IMR-90 (cell line): ENCODE measurements around the gene KRT77. TPM values are rescaled to one million over a fixed set of nuclear protein-coding genes. Genes with fewer than 3 reads are reported as not detected.
A peak's percentile ranks its signal among the peaks of the same experiment; 100 is the strongest.

Experiments
- ATAC-seq: fragments of 200-7000 bp; cut with Tn5 transposase; 2 replicates; pipeline ENCODE4 v1.9.1; 2020; ENCODE audit warnings: low read depth, mild to moderate bottlenecking, moderate library complexity
- BruUV-seq: library from RNA; stranded (reverse); fragments of 400-500 nt; replicated peaks from 2 replicates; lab custom pipeline; 2021; lab: Mats Ljungman, UMichigan
- CTCF ChIA-PET: fragments of 300-600 bp; formaldehyde crosslinking; extraction: SDS; loops from one replicate; lab custom pipeline; 2021; ENCODE audit warnings: antibody characterized with exemption; lab: Yijun Ruan, JAX
- POLR2A ChIA-PET: fragments of 300-600 bp; sonication (Branson Sonifier 250); formaldehyde crosslinking; loops from one replicate; lab custom pipeline; 2022; ENCODE audit warnings: antibody characterized with exemption; ENCODE audit not compliant: unreplicated experiment; lab: Charles Lee
- DNase-seq: peaks from one replicate; pipeline ENCODE4 v3.0.0; 2013
- H2AFZ ChIP-seq: replicated peaks from 2 replicates; pipeline ENCODE3; 2013; ENCODE audit warnings: low read length, mild to moderate bottlenecking; ENCODE audit not compliant: poor library complexity
- H2AK5ac ChIP-seq: 2 replicates; pipeline ENCODE4 v1.6.1; 2013; ENCODE audit warnings: low read depth, low read length, inconsistent platforms
- H2AK9ac ChIP-seq: replicated peaks from 2 replicates; pipeline ENCODE3; 2013; ENCODE audit warnings: mild to moderate bottlenecking, low read depth, low read length, moderate library complexity; ENCODE audit not compliant: poor library complexity
- H2BK120ac ChIP-seq: 2 replicates; pipeline ENCODE4 v1.6.1; 2013; ENCODE audit warnings: low read depth, low read length, inconsistent platforms
- H2BK15ac ChIP-seq: 3 replicates; pipeline ENCODE4 v1.6.1; 2013; ENCODE audit warnings: low read depth, low read length, inconsistent platforms
- H2BK20ac ChIP-seq: 2 replicates; pipeline ENCODE4 v1.6.1; 2013; ENCODE audit warnings: low read depth, mild to moderate bottlenecking, inconsistent platforms, low read length, moderate library complexity
- H2BK5ac ChIP-seq: 2 replicates; pipeline ENCODE4 v1.6.1; 2013; ENCODE audit warnings: mild to moderate bottlenecking, low read depth, low read length, inconsistent platforms; ENCODE audit not compliant: poor library complexity, severe bottlenecking
- H3K14ac ChIP-seq: replicated peaks from 2 replicates; pipeline ENCODE4 v1.6.1; 2013; ENCODE audit warnings: low read depth, low read length, inconsistent platforms
- H3K18ac ChIP-seq: 2 replicates; pipeline ENCODE4 v1.6.1; 2013; ENCODE audit warnings: low read depth, low read length, control low read depth
- H3K23ac ChIP-seq: 2 replicates; pipeline ENCODE4 v1.6.1; 2013; ENCODE audit warnings: low read depth, low read length, inconsistent platforms
- H3K27ac ChIP-seq: 2 replicates; pipeline ENCODE4 v1.5.1; 2013; ENCODE audit warnings: mild to moderate bottlenecking, control low read depth, low read length; ENCODE audit not compliant: insufficient read depth
- H3K27me3 ChIP-seq: 2 replicates; pipeline ENCODE4 v1.6.1; 2013; ENCODE audit warnings: low read length; ENCODE audit not compliant: control insufficient read depth, insufficient read depth
- H3K36me3 ChIP-seq: 2 replicates; pipeline ENCODE4 v1.6.1; 2013; ENCODE audit warnings: low read length, mixed read lengths; ENCODE audit not compliant: control insufficient read depth, insufficient read depth
- H3K4ac ChIP-seq: 2 replicates; pipeline ENCODE4 v1.6.1; 2013; ENCODE audit warnings: low read depth, low read length, inconsistent platforms
- H3K4me1 ChIP-seq: 2 replicates; pipeline ENCODE4 v1.6.1; 2013; ENCODE audit warnings: low read length, mixed read lengths; ENCODE audit not compliant: control insufficient read depth, insufficient read depth
- H3K4me2 ChIP-seq: 2 replicates; pipeline ENCODE4 v1.6.1; 2013; ENCODE audit warnings: low read depth, mild to moderate bottlenecking, control low read depth, low read length, moderate library complexity
- H3K4me3 ChIP-seq: 2 replicates; pipeline ENCODE4 v1.5.1; 2013; ENCODE audit warnings: low read depth, mild to moderate bottlenecking, control low read depth, low read length, moderate library complexity; ENCODE audit not compliant: insufficient read depth
- H3K56ac ChIP-seq: 2 replicates; pipeline ENCODE4 v1.6.1; 2013; ENCODE audit warnings: low read length, inconsistent platforms; ENCODE audit not compliant: insufficient read depth; ENCODE audit errors: extremely low read depth
- H3K79me1 ChIP-seq, 2 experiments: 2 replicates each; pipeline ENCODE4 v1.6.1; 2013; ENCODE audit warnings: low read length in 2 of 2, inconsistent platforms in 1 of 2, low read depth in 1 of 2
- H3K9ac ChIP-seq: 2 replicates; pipeline ENCODE4 v1.6.1; 2013; ENCODE audit warnings: low read depth, low read length, control low read depth
- H3K9me1 ChIP-seq: 2 replicates; pipeline ENCODE4 v1.6.1; 2013; ENCODE audit warnings: low read length, inconsistent platforms; ENCODE audit not compliant: insufficient read depth
- H3K9me3 ChIP-seq: 2 replicates; pipeline ENCODE4 v1.6.1; 2013; ENCODE audit warnings: low read length; ENCODE audit not compliant: control insufficient read depth, insufficient read depth
- H4K20me1 ChIP-seq: 2 replicates; pipeline ENCODE4 v1.6.1; 2013; ENCODE audit warnings: low read length, inconsistent platforms; ENCODE audit not compliant: insufficient read depth
- H4K5ac ChIP-seq: 2 replicates; pipeline ENCODE4 v1.6.1; 2013; ENCODE audit warnings: mild to moderate bottlenecking, low read depth, low read length, control low read depth
- H4K8ac ChIP-seq, 2 experiments: 2 replicates each; pipeline ENCODE4 v1.6.1; 2013; ENCODE audit warnings: low read depth in 2 of 2, low read length in 2 of 2, control low read depth in 1 of 2, inconsistent platforms in 1 of 2
- H4K91ac ChIP-seq: 2 replicates; pipeline ENCODE4 v1.6.1; 2013; ENCODE audit warnings: low read depth, low read length, inconsistent platforms; ENCODE audit not compliant: insufficient read depth
- CEBPB ChIP-seq: IDR thresholded peaks from 2 replicates; pipeline ENCODE4 v1.6.1; 2012; ENCODE audit warnings: low read depth, low read length, improper control_type of control experiment
- WGBS, 2 experiments: methylation state at CpG; one replicate each; pipeline versions ENCODE4 v1.1.5 to v1.1.7; 2013; ENCODE audit warnings: missing lambda C conversion rate in 2 of 2; ENCODE audit not compliant: insufficient read length in 1 of 2; ENCODE audit errors: extremely low coverage in 2 of 2; 5-methylcytosine and 5-hydroxymethylcytosine counted together
- dilution Hi-C: fragments of 300-500 bp; cut with HindIII; formaldehyde crosslinking; loops from one replicate; pipeline ENCODE4 v1.14.3; 2018; ENCODE audit warnings: low sequenced_read_pairs; ENCODE audit not compliant: unreplicated experiment
- in situ Hi-C: fragments of 300-500 bp; cut with MboI; formaldehyde crosslinking; loops from 3 replicates; pipeline ENCODE4 v1.14.3; 2019; ENCODE audit warnings: low sequenced_read_pairs, inconsistent platforms, mixed read lengths
- intact Hi-C: fragments of 100-400 bp; cut with micrococcal nuclease; formaldehyde crosslinking; loops from 2 replicates; pipeline ENCODE4 v1.10.0; 2022
- polyA plus RNA-seq, 3 experiments: library from polyadenylated mRNA; depleted of rRNA; stranded (reverse); fragments of >200 nt; gene quantifications; 2 replicates each; pipeline ENCODE4 v1.2.3, GENCODE V29; 2012; ENCODE audit warnings: low replicate concordance in 1 of 3
- total RNA-seq: library from RNA; depleted of rRNA; stranded (reverse); fragments of >200 nt; gene quantifications from 2 replicates; pipeline ENCODE4 v1.2.3, GENCODE V29; 2012

Gene KRT77
- total and polyA plus RNA-seq, 2 of the 4 experiments (the other 2 are of a cell fraction), result not detected

GRCh38 chr12:52729147-52729546, 25.8 kb upstream of the KRT77 start:
- Histone ChIP-seq H3K27me3 (peaks cover 6% of the 10 kb centered on the region), H3K4me1 (no peaks in the 10 kb centered on the region), H4K91ac (no peak overlapping the region), H2BK120ac (no peak overlapping the region), H3K27ac (no peak overlapping the region), H2AK9ac (no peak overlapping the region), H4K8ac (no peak overlapping the region), H3K56ac (no peak overlapping the region), H3K4me3 (no peak overlapping the region), H2AK5ac (no peak overlapping the region), H4K20me1 (no peaks in the 10 kb centered on the region), H2AFZ (peak overlapping the region; percentile 19), H2BK20ac (no peak overlapping the region), H3K9ac (no peak overlapping the region), H2BK5ac (no peak overlapping the region), H3K18ac (no peak overlapping the region), H3K23ac (no peak overlapping the region), H3K9me1 (no peaks in the 10 kb centered on the region), H3K4ac (no peak overlapping the region), H3K4me2 (no peak overlapping the region), H3K9me3 (no peaks in the 10 kb centered on the region), H3K14ac (no peak overlapping the region), H3K79me1 (no peaks in the 10 kb centered on the region), H3K36me3 (no peaks in the 10 kb centered on the region), H2BK15ac (no peak overlapping the region), H4K5ac (no peak overlapping the region)
- dilution Hi-C loops, result no loop called here
- ATAC-seq (no peak), DNase-seq (no peak)
- in situ Hi-C loops, result no loop called here
- intact Hi-C loops, result loop anchor here (10.0 kb wide), 1 partner anchor 136 kb away; no protein-coding TSS in a partner anchor
- TF ChIP-seq CEBPB, result no peak
- WGBS, 2 experiments, result 51% methylated on average over 5 of the region's 10 CpGs; no CpG with 5 or more reads in 1 of the 2 experiments
- ChIA-PET CTCF (no interaction called here), POLR2A (no interaction called here)
- no TSS peak for BruUV-seq
